Right lung (tissue), 5 donors: ENCODE measurements around the gene FOLR2. TPM values are rescaled to one million over a fixed set of nuclear protein-coding genes. Genes with fewer than 3 reads are reported as not detected.
A peak's percentile ranks its signal among the peaks of the same experiment; 100 is the strongest.
"Not testable (repeated sequence)": the region's sequence is repeated elsewhere in the genome, so short reads cannot be mapped to it uniquely, and the experiment has no call there.

Experiments used
- DNase-seq, 2 donors: peaks; one replicate each; pipeline ENCODE4 v3.0.0-alpha.2; 2013
- polyA plus RNA-seq, 5 donors: library from polyadenylated mRNA; unstranded; fragments of 120-200 nt; gene quantifications; one replicate each; pipeline versions ENCODE4 v1.2.1 to v1.2.3, GENCODE V29; 2013; ENCODE audit warnings: inconsistent platforms in 1 of 5, low replicate concordance in 1 of 5; ENCODE audit not compliant: insufficient read length in 5 of 5, insufficient read depth in 1 of 5

FOLR2 gene
- polyA plus RNA-seq, 5 donors, result 14.5 to 21.6 (median 16.9) TPM

DNA sequence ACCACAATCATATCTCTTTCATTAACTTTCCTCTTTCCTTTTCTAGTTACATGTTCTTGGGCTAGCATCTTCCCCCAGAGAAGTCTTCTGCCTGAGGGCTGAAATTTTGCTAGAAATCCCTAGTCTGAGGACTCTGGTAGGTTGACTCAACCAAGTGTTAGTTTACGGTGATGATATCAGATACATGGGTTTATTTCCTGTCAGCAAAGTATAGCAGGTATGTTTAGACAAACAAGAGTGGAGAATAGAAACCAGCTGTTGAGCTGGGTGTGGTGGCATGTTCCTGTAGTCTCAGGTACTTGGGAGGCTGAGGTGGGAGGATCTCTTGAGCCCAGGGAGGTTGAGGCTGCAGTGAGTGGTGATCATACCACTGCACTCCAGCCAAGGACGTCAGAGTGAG lies 13.4 kb upstream of the FOLR2 start:
- DNase-seq, result no peak

DNA sequence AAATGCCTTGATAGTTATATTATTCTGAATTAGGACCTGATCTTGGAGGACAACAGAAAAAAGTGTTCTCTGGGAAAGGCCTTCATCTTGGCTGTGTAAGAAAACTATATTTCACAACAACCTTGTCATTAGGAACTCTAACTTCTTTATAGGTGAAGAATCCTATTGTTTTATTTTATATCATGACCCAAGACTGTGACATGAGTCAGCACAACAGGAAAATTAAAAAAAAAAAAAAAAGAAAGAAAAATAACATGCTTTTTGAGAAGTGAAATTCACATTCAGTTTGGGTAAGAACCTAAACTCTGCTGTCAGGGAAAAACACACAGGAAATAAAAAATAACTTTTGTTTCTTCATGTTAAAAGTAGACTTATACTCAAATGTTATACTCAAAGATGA lies 11.7 kb upstream of the FOLR2 start:
- DNase-seq, result no peak

DNA sequence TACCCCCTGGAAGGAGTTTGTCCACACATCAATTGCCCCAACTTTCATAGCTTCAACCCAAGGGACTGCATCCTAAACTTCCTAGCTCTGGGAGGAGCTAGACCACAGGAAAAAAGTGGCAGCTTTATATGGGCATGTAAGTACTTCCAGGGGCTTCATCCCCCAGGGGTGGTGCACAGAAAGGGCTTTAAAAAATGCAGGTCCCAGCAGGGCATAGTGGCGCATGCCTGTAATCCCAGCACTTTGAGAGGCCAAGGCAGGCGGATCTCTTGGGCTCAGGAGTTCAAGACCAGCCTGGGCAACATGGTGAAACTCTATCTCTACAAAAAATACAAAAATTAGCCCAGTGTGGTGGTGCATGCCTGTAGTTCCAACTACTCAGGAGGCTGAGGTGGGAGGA lies 9.8 kb upstream of the FOLR2 start:
- not testable (repeated sequence) for DNase-seq

DNA sequence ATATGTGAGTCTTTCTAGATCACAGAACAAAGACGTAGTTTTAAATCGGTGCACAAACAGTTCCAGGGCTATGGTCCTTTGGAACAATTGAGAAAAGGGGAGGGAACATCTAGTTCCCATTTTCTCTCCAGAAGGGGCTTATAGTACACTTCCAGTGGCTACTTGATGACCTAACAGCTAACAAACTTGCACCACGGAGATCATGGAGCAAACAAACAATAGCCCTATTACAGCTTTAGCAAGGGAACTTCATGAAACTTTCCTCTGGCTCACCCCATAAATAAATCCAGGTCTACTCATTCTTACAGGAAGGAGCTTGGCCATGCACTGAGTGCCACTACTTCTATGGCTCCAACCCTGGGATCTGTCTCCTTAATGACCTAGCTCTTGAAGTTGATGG lies 8.3 kb upstream of the FOLR2 start:
- DNase-seq, result no peak

DNA sequence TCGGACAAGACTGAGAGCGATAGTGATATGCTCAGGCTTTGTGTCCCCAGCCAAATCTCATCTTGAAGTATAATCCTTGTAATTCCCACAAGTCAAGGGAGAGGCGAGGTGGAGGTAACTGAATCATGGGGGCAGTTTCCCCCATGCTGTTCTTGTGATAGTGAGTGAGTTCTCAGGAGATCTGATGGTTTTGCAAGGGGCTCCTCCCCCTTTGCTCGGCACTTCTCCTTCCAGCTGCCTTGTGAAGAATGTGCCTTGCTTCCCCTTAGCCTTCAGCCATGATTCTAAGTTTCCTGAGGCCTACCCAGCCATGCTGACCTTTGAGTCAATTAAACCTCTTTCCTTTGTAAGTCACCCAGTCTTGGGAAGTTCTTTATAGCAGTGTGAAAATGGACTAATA lies 7.5 kb upstream of the FOLR2 start:
- DNase-seq, result no peak

DNA sequence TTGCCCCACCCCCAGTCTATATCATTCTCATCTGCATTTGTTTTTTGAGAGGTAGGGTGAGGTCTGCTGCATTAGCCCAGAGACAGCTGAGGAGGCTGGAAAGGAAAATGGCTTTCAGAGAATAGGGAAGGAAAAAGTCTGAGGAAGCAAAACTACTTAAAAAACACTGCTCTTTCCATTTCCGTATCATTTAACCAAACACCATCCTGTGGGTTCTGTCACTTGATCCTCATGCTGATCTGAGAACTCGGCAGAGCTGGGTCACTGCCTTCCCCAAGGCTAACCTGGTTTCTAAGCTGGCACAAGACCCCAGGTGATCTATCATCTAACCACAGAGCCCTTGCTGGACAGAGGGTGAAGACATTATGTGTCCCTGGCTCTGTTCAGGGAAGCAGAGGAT lies 1.2 kb downstream of the FOLR2 start:
- no peak for DNase-seq

DNA sequence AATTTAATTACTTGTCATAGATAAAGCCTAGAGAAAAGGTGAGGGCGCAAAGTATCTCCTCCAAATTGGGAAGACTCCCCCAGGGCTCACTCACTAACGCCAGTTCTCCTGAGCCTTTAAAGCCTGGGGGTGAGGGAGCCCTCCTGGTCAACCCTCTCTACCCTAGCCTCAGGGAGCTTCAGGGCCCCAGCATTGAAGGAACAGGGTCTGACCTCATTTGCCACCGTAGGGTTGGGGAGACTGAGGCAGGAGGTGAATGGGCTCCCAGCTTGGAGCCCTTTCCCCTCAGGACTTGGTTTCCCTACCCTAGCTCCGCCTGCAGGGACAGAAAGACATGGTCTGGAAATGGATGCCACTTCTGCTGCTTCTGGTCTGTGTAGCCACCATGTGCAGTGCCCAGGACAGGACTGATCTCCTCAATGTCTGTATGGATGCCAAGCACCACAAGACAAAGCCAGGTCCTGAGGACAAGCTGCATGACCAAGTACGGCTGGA lies 1.7 kb downstream of the FOLR2 start:
- DNase-seq, result no peak

DNA sequence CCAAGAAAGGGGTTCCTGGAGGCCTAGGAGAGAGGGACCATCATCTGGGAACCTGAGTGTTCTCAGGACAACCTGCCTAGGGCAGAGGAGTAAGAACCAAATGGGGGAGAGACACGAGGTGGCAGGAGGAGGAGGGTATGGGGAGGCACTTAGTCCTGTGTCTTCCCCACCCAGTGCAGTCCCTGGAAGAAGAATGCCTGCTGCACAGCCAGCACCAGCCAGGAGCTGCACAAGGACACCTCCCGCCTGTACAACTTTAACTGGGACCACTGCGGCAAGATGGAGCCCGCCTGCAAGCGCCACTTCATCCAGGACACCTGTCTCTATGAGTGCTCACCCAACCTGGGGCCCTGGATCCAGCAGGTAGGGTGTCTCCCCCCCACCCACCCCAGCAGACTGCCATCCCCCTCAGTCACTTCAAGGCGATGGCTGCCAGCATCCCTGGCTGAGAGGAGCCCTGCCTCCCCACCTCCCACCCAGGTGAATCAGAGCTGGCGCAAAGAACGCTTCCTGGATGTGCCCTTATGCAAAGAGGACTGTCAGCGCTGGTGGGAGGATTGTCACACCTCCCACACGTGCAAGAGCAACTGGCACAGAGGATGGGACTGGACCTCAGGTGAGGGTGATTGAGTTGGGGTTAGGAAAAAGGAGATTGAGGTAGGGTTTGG lies 4.2 kb downstream of the FOLR2 start:
- DNase-seq, result no peak

DNA sequence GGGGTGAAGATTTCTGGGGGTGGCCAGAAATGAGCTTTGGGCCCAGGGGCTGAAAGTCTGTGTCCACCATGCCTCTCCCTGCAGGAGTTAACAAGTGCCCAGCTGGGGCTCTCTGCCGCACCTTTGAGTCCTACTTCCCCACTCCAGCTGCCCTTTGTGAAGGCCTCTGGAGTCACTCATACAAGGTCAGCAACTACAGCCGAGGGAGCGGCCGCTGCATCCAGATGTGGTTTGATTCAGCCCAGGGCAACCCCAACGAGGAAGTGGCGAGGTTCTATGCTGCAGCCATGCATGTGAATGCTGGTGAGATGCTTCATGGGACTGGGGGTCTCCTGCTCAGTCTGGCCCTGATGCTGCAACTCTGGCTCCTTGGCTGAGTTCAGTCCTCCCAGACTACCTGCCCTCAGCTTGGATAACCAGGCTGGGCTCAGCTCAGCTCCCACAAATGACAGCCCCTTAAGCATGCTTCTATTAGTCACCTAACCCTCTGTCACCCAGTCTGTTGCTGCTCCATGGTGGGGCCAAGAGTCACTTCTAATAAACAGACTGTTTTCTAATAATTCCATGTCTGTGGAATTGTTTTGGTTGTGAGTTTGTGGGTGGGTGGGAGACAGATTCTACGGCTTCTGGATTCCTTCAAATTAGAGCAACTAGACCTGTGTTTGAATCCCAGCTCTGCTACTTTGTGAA lies 4.9 kb downstream of the FOLR2 start:
- no peak for DNase-seq

DNA sequence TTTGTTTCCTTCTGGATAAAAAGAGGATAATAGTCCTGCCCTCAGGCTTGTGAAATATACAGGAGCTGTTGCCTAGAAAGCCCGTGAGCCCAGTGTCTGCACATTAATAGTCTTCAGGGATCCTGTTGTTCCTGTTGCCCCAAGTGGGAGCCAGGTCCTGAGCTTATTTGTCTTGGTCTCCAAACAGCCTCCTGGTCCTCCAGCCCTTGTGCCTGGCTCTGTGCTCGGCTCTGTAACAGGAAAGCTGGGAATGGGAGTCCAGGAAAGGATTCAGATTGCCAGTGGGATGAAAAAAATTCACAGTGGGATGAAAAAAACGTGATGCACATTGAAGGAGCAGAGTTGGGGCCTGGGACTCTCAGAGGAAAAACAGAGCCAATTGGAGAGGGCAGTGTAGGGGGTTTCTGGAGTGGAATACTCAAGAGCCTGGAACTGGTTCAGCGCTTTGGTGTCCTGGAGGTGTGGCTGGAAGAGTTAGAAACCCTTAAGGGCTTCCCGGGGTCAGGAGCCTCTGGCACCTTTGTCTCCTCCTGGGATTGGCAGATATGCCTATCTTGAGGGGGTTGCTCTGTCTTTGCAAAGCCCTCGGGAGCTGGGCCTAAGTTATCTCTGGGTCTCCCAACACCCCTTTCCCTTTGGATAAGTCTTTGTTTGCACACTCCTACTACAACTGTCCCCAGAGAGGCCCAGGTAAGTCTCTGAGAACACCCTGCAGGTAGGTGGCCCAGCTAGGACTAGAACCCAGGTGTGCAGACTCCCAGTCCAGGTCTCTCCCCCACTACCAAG lies 5.7 kb downstream of the FOLR2 start:
- DNase-seq, result no peak

DNA sequence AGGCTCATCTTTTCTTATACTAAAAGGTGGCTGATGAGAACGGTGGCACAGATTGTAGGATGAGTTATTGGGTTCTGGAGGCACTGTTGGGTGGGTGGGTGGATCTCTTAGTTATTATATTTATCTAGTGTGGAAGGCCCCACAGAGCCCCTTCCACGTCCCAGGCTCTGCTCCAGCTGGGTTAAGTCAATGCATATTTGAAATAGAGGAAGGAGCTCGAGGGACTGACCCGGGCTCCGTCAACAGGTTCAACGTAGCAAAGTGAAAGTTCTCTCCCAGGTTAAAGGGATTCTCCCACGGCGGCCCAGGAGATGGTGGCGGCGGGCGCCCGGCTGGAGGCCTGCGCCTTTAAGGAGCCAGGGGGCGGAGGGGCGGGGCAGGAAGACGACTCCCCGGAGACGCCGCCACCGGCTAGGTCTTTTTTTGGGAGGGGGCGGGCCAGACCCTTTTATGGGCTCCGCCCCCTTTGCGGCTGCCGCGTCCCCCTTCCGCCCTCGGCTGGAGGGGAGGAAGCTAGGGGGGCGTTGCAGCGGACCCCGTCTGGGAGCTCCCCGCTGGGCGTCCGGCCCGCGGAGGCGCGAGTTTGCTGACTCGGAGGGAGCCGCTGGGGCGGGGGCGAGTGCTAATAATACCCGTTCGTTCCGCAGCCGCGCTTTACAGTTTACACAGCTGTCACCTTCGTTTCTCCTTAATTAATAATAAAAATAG lies 6.5 kb downstream of the FOLR2 start:
- peak; percentile 97 for DNase-seq

DNA sequence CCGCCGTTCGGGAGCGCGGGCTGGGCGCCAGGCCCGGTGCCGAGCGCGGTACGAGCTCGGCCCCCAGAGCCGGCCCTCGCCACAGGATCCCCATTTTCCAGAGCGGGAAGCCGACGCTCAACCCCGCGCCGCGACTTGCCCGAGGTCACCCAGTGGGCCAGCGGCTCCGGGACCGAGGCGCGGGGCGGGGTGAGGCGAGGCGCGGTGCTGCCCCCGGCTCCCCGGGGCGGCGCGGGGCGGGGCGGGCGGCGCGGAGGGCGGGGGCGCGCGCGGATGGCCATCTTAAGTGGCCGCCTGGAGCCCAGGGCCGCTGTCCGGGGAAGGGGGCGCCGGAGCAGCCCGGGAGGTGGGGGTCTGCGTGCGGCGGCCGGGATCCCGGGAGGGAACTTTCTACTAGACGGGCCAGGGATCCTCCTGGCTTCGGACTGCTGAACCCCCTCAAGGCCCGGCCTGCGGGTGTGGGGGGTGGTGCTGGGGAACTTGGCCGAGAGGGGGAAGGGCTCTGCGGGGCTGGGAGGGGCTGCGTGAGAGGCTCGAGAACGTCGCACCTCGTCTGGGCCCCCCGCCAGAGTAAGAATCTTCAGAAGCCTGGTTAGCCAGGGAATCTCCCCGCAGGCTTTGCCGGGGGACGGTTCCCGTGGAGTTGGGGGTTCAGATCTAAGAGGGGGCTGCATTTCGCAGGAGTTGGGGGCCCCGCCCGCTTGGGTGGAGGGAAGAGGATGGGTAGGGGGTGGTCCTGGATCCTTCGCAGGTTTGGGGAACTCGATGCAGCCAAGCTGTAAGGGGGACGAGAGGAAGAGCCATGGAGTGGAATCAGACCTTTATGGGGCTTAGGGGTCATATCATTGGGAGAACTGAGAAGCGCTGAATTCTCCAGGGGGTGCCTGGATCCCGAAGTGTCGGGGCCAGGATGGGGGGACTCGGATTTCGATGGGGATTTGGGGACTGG lies 7.3 kb downstream of the FOLR2 start:
- DNase-seq, result peak; percentile 80 to 85

DNA sequence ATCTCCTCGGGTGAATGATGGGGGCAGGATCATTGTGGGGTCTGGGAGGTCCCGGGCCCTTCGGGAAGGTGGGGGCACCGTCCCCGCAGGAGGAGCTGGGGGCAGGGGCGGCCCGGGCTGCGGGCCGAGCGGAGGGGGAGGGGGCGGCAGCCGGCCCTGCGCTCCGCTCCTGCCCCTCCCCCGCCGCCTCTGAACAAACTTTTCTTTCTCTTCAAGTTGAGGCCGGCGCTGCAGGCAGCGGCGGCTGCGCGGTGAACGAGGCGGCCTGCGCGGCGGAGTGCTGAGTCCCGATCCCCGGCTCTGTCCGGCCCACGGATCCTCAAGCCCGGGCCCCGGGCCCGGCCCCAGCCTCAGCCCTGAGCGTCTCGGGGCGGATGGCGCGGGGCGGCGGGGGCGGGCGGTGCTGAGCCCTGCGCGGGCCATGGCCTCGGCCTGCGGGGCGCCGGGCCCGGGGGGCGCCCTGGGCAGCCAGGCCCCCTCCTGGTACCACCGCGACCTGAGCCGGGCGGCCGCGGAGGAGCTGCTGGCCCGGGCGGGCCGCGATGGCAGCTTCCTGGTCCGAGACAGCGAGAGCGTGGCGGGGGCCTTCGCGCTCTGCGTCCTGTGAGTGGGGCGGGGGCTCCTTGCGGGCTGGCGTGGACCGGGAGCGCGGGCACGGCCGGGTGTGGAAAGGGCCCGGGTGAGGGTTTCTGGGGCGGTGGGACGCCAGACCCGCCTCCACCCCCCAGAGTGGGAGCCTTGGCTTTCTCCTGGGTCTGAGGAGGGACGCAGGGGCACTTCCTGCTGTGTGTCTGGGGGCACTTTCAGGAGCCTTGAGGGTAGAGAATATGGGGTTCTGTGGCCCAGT lies 8.2 kb downstream of the FOLR2 start, which contains the start of gene INPPL1:
TSS of gene INPPL1 (plus strand) at position 204 of the 847 bp plus-strand sequence. CDS start at position 422, 218 bp downstream.
- peak; percentile 56 to 59 for DNase-seq

DNA sequence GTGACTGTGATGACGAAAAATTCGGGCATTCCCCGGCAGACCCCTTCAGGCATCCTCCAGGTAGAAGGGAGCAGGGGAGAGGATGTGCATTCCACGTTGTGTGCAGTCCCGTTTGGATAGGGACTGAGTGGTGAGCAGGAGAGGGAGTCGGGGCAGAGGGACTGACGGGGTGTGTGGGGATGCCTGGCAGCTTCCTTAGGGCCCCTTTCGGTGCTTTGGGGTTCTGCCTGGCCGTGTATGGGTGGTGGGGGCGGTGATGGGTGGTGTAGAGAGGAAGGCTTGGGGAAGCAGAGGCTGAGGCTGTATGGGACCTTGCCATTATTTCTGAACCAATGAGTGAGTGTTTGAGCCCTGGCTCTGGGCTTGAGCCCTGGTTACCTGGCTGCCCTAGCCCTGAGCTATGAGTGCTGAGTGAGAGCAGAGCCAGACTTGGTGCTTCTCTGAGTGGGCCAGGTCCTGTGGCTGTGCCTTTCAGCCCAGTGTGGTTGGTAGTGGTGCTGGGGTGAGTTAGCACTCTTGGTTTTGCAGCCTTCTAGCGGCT lies 8.9 kb downstream of the FOLR2 start:
- no peak for DNase-seq

DNA sequence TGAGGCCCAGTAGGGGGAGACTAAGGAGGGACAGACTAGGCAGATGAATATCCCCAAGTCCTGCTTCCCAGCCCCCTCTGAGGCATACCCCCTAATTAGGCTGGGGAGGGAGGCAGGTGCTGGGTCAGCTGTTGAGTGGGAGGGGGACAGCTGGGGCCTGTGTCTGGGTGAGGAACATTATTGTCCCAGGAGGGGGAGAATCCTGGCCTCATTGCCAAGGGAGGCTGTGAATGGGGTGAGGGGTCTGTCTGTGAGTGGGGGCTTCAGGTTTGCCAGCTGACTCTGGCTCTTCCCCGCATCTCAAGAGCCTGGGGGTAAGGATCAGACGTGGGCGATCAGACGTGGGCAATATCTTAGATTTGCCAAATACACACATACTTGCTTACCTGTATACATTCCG lies 10.1 kb downstream of the FOLR2 start:
- DNase-seq, result no peak

DNA sequence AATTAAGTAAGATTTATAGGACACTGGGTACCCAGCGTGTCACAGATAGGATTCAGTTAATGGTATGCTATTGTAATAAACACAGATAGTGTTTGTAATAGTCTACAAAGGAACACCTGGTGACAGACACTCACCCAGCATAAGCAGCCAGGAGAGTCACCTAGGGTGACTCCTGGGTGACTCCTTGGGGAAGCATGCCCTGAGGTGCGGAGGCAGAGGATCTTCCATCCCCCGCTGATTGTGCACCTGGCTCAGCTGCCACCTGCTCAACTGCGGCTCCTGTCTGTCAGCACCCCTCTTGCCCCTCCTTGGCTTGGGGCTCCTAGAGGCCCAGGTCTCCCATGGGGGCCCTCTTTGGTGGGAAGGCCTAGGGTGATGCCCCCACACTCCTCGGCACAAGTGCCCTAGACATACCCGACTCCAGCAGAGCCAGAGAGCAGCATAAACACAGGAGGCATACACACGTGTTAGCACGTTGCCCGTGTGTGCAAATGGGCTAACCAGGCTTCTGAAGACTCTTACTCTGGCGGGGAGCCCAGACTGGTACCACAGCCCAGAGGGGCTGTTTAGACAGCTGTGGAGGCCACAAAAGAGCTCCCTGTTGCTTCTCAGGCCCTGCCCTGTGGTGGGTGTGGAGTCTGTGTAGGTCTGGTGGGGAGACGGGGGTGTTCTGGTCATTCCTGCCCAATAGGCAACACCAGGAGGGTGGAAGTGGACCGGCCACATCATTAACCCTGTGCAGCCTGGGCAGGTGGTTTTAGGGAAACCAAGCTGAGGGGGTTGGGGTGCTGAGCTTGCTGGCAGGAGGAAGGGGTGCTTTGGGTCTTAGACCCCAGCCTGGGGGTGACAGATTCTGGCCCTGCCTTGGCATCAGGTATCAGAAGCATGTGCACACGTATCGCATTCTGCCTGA lies 11.0 kb downstream of the FOLR2 start:
- no peak for DNase-seq

DNA sequence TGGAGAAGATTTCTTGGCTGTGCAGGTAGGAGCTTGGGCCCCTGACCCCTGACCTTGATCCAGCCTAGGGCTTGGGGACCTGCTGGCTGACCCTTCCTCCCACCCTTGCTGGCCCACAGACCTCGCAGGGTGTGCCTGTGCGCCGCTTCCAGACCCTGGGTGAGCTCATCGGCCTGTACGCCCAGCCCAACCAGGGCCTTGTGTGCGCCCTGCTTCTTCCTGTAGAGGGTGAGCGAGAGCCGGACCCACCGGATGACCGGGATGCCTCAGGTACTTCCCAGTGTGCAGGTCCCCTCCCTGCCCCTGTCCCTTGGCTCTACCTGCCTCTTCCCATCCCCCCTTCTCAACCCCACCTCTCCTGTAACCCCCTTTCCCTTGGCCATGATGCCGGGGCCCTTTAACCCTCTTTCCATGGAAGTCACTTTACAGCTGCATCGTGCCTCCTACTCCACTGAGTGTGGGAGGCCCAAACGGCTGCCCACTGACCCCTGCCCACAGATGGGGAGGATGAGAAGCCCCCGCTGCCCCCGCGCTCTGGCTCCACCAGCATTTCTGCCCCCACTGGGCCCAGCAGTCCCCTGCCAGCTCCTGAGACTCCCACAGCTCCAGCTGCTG lies 11.7 kb downstream of the FOLR2 start:
- DNase-seq, result no peak

DNA sequence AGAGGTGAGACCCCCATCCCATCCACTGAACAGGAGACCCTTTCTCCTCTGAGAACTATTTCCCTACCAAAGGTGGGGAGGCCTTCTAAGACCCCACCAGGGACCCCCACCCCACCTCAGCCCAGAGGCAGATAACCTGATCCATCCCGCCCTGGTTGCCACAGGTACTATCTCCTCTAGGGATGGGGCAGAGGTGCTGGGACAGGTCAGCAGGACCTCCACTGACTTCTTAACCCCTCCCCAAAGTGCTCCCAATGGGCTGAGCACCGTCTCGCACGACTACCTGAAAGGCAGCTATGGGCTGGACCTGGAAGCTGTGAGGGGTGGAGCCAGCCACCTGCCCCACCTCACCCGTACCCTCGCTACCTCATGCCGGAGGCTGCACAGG lies 12.2 kb downstream of the FOLR2 start:
- DNase-seq, result no peak
